GM18907 (cell line): ENCODE data around the gene MAN1C1.
"Not testable (repeated sequence)": the region's sequence is repeated elsewhere in the genome, so short reads cannot be mapped to it uniquely, and the experiment has no call there.

Source experiments
- ATAC-seq: cut with Tn5 transposase; IDR thresholded peaks from one replicate; pipeline ENCODE4 v1.9.1; 2021; ENCODE audit warnings: mild to moderate bottlenecking, moderate library complexity; ENCODE audit not compliant: unreplicated experiment

The MAN1C1 gene

DNA sequence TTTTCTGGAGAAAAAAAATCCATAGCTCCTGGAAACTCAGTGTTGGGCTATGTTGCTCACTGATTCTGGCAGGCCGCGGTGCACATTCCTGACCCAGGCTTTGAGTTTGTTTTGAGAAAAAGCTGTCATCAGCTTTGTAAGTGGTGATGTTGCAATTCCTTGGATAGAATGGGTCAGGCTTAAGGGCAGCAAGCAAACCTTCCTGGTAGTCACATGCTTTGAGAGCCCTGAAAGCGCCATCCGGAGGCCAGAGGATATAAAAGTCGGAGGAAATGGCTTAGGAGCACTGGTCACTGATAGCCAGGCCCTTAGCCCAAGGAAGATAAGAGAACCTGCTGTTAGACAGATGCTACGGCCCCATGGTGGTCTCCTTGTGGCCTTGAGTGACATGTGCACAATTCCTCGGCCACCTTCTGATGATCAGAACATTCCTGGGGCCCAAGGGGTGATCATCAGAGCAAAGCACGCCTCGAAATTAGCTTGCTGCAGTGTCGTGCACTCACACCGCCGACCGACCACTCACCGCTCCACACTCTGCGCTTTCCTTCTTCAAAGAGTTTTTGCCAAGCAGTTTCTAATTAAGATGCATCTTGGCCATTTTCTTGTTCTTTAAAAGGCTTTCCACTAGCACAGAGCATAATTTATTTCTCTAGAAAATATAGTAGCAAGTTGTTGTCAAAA lies 78.6 kb downstream of the MAN1C1 start:
- no peak for ATAC-seq

DNA sequence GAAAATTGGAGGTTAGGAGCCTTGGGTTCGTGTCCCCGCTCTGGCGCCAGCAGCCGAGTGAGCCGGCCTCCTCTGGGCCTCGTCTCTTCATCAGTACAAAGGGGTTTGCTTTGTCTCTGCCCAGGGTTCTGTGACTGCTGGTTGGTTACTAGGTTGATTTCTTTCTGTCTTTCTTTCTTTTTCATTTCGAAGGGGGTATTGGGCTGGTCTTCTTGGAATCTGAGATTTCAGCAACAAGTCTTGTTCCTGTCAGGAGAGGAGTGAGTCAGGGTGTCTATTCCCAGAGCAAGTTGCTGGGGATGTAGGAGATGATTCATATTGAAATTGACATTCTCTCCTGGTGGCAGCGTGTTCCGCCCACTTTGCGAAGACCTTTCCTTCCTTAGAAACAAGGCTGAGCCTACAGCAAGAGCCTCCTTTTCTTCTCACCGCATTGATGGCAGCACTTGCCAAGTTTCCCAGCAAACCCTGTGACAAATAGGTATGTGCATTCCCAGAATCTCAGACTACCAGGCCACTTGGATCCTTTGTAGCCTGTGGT lies 79.2 kb downstream of the MAN1C1 start:
- no peak for ATAC-seq

DNA sequence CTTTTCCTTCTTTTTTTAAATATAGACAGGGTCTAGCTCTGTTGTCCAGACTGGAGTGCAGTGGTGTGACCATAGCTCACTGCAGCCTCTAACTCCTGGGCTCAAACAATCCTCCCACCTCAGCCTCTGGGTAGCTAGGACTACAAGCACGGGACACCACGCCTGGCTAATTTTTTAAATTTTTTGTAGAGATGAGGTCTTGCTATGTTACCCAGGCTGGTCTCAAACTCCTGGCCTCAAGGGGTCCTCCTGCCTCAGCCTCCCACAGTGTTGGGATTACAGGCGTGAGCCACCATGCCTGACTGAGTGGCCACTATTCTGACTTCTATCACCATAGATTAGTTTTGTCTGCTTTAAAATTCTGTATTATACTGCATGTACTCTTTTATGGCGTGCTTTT lies 80.1 kb downstream of the MAN1C1 start:
- not testable (repeated sequence) for ATAC-seq

DNA sequence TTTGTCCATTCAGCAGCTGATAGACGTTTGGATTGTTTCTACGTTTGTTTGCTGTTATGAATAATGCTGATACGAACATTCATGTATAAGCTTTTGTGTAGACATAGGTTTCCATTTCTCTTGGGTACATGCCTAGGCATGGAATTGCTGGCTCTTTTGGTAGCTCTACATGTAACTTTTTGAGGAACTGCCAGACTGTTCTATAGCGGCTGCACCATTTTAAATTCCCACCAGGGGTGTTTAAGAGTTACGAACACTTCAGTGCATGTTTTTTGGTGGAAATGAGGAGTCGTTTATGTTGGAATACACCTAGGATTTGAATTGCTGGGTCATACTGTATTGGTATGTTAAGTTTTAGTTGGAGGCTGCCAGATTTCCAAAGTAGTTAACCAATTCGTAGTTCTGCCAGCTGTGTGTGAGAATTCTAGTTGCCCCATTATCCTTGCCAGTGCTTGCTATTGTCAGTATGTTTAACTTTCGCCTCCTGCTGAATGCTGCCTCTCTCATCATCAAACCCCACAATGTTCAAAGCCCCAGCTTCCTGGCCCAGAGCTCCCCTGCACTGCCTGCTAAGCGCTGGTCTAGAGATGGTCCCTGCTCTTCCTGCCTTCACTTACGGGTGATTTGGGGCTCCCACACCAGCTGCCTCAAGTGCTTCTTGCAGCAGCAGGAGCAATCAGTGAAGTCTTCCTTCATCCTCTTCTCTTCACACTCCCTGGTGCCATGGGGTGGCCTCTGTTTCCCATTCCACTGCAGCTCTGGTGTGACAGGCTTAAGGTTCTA lies 81.0 kb downstream of the MAN1C1 start:
- no peak for ATAC-seq

DNA sequence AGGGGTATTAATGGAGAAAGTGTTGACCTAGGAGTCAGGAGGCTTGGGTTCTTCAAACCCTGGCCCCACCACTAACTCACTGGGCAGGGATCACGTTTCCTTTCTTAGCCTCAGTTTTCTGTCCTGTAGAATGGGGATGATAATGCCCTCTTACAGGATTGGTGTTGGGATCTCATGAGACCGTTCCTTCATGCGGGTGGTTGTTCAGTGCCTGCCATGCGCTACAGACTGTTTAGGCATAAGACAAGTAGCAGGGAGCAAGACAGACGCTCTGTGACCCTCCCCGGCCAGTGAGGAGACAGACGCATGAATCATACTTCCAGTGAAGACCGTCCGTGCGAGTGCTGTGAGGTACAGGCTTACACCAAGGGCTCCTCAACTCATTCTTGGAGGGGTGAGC lies 81.7 kb downstream of the MAN1C1 start:
- no peak for ATAC-seq

DNA sequence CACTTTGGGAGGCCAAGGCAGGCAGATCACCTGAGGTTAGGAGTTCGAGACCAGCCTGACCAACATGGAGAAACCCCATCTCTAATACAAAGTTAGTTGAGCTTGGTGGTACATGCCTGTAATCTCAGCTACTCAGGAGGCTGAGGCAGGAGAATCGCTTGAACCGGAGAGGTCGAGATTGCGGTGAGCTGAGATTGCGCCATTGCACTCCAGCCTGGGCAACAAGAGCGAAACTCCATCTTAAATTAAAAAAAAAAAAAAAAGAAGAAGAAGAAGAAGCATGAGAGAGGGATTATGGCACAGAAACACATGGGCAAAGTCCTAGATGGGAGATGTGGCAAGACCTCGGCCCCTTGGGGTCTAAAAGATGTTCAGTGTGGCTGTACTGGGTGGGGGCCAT lies 82.5 kb downstream of the MAN1C1 start:
- ATAC-seq, result not testable (repeated sequence)

DNA sequence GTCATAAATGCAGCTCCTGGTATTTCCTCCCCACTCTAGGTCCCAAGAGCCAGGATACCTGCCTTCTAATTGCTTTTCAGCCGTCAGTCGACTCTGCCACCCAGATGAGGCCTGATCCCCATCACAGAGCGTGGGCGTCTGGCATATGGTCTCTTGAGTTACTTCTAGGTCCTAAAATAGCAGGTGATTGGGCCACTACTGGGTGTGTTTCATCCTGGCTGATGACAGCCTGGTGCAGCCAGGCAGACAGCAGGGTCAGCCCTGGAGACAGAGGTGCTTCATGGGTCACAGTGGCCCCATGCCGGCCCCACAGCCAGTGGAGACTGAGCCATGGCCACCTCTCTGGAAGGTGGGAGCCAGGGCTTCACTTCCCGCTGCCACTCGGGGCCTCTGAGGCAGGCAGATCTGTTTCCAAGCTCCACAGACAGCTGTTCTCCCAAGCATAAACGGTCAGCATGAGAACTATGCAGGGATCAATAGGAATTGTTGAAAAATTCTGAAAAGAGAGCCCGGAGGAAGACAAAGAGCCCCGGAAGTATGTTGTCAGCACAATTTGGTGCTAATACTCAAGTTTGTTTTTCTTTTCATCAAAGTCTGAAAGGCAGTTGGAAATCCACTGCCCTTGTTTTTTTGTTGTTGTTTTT lies 83.0 kb downstream of the MAN1C1 start:
- ATAC-seq, result no peak

DNA sequence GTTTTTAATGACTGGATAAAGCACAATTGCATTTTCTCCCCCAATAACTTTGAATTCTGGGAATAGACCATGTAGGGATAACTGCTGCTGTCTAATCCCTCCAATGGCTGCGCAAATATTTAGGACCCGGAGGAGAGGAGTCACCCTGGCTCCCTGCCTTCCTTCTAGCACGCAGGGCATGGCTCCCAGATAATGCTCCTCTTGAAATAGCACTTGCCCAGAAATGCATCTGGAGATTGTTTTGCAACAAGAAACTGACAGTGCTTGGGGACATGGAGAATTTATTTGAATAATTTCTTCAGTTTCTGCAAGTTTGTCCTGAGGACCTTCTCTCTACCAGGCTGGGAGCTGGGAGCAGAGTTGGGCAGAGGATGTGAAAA lies 83.5 kb downstream of the MAN1C1 start:
- no peak for ATAC-seq

DNA sequence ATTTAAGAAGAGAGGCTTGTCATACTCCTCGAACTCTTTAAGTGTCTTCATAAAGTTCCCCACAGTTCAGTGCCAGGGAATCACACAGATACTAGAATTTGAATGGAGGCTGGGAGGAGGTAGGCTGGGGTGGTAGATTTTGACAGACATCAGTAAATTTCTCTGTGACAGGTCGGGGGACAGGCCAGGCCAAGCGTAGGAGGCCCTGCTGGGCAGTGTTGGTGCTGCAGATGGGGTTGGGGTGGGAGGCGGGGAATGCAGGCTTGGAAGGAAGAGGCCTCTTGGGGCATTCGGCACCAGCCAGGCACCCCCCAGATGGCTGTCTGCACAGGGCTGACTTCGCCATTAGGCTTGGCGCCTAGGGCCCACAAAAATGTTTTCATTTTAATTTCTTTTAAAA lies 84.0 kb downstream of the MAN1C1 start:
- ATAC-seq, result no peak

DNA sequence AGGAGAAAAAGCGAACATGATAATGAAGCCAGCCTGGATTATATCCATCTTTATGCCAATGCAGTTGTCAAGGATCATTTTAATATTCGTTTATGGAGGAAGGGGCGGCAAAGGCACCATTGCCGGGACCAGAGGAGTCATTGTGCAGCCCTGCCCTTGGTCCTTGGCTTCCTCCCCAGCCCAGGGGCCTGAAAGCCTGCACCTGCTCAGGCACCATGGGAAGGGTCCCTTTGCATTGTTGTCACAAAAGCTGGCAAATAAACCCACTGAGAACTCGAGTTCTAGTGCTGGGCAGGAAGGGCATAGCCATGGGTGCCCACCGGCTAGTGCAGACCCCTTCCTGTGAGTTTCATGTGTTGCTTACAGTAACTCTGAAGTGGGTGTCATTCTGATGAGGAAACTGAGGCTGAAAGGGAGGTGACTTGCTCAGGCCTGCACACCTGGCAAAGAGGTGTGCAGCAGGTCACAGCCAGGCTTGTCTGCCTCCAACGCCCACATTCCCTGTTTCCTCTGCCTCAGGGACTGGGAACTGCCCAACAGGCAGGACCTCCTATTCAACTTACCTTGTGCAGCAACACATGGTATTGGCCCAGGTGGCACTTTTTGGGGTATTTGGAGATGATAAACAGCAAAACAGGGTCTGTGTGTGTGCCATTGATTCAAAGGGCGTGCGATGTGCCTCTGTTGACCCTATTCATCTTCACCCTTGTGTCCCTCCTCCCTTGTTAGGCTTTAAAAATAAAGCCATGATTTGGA lies 84.6 kb downstream of the MAN1C1 start:
- ATAC-seq, result no peak

DNA sequence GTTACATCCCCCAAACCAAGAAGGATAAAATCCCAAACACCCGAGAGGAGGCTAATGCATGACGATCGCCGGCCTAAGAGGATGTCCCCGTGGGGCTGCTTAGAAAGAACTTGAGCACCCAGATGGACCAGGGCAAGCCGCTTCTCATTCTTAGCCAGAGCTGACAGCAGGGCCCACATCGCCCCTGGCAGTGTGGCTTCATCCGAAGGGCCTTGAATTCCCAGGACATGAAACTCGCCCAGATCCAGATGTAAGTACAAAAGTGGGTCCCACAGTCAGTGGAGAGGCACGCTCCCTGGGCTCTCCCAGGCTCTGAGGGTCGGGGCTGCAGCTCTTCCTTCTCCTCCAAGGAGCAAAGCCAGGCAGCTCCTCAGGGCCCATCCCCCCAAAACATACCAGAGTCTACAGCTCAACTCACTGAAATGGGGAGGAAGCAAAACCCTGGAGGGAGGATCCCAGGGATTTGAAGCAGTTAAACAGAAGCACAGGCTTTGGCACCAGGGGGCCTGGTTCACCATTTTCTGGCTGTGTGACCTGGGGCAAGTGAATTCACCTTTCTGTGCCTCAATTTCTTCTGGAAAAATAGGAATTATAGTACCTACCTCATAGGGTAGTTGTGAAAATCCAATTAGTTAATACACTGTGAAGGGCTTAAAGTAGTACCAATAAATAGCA lies 85.6 kb downstream of the MAN1C1 start:
- no peak for ATAC-seq

DNA sequence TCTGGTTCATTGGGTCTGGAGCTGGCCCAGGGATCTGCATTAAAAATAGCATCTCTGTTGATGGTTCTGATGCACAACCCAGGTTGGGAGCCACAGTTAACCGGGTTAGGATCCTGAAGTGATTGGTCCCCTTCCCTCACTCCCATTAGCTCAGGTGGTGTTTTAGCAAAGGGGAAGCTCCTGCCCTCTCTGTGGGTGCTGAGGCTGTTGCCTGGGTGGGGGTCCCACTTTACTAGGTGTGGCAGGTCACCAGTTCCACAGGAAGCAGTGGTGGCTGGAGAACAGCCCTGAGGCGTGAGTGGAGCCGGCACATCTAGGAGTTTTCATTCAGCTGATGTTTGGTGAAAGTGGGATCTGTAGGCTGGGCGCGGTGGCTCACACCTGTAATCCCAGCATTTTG lies 86.5 kb downstream of the MAN1C1 start:
- ATAC-seq, result no peak

DNA sequence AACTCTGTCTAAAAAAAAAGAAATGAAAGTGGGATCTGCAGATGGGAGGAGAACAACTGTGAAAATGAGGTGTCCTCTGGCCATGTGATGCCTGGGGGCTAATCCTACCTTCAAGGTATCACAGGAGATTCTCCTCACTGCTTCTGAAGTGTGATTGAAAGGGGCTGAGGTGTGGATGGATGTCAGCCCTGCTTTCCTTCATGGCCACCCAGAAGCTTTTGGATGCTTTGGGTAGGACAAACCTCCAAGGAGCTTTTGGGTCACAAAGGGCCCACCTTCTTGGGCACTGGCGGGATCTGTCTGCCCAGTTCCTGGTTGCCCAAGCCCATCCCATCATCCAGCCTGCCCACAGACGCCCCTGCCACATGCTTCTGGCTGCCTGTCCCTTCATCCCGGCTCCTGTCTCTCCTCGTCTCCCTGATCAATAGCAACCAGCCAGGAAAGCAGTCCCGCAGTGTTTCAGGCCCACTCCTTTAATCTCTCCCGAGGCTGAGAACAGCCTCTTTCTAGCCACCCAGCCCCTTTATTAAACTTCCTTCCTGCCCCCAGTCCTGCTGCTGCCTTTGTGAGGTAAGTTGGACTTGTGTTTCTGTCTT lies 87.2 kb downstream of the MAN1C1 start:
- ATAC-seq, result no peak

DNA sequence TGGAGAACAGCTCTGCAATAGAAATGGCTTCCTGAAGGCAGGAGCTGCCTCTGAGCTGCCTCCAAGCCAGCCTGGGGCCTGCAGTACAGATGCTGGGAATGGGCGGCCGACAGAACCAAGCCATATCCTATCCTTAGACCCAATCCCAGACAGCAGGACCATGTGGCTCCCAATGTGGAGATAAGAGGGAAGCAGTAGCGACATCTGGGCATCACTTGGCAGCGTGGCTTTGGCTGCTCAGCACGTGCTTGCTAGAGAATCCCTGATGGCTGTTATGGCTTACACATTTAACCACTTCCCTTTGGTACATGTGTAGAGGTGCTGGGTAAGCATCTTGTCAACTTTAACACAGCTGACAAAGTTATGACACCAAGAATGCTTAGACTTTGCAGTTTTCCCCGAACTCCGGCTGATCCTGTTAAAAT lies 87.7 kb downstream of the MAN1C1 start:
- no peak for ATAC-seq

DNA sequence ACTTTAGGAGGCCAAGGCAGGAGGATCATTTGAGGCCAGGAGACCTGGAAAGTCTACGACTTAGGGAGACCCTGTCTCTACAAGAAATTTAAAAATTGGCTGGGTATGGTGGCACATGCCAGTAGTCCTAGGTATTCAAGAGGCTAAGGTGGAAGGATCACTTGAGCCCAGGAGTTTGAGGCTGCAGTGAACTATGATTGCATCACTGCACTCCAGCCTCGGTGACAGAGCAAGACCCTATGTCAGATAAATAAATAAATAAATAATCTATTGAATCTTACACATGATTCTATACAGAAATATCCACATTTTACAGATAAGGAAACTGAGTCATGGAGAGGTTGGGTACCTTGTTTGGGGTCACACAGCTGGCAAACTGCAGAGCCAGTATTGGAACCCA lies 89.1 kb downstream of the MAN1C1 start:
- no peak for ATAC-seq

DNA sequence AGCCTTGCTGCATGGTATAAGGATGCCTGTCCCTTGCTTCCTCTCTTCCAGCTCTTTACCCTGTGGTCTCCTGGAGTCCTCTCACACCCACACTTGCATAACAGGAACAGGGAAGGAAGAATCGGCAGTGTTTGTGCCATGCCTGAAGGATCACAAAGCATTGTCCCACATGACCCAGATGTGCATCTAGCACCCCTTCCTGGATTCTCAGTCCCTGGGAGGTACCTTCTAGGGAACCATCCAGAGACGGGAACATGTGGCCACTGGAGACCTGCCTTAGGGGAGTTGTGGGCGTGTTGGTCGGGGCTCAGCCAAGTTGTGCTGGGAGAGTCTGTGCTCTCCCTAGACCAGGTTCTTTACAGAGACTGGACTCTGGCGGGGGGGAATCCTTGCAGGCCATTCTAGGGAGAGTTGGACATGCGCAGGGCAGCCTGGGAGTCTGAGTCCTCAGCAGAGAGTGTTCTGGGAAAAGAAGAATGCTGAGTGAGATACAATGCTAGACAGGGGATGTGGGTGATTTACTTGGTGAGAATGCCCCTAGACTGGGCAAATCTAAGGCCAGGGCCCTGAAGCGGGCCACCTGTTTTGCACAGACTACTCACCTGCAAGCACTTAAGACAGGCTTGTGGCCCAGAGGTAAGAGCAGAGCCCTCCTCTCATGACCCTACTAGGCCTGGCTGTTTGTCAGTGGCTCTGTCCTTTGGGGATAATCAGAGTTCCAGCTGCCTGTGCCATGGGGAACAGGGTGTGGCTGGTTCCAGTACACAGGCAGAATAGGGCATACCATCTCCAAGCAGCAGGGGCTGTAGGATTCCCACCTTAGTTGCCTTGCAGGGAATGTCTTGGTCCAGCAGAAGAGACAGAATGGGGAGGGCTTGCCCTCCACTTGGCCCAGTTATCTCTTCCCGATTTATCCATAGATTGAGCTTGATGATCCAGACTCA lies 89.8 kb downstream of the MAN1C1 start:
- no peak for ATAC-seq

DNA sequence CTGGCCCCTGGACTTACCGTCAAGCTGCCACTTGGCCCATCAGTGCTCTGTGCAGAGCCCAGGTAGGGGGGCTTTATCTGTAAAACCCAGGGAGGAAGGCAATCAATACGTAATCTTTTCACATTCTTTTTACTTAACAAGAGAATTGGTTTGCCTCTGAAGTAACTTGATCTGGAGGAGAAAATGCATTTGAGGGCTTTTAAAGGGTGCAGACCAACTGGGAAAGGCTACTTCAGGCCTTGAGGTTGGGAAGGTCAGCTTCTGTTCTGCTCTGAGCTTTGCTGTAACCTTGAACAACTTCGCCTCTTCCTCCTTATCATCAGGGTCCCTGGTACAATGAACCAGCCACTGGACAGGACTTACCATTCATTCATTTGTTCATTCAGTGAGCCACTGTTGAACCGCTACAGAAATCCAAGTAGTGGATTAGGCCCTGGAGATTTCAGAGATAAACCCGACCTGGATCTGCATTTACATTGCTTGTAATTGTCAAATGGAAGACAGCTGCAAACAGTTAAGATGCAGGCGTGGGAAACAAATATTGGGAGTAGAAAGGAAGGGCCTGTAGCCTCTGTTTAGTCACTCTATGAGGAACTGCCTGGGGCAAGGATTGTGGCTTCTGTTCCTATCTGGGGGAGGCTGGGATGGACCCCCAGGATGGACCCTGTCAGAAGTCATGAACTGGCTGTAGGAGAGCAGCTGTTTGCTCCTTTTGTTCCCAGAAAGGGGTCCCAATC lies 90.9 kb downstream of the MAN1C1 start:
- ATAC-seq, result no peak

DNA sequence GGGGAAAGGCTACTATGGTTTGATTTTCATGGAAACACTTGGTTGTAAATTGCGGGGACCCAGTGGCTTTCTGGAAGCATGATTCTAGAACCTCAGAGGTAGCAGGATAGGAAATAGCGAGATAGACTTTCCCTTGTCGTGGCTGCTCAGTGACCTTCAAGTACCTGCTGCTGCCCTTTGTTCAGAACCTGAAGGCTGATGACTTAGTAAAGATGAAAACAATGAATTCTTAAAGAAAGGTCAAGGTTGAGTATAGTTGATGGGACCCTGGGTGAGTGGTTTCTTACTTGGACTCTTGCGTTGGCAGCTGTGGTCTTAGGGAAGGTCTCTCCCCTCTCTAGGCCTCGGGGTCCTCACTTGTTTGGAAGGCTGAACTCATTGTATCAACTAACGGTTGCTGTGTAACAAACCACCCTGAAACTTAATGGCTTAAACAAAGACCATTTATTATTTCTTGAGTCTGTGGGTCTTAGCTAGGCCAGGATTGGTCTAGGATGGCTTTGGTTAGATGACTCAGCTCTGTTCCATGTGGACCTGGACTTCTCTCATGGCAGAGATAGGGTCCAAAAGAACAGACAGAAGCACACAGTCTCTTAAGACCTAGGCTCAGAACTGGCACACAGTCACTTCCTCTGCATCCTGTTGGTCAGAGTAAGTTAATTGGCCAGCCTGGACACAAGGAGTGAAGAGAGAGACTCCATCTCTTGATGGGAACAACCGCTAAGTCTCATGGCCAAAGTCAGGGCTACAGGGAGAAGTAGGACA lies 94.2 kb downstream of the MAN1C1 start:
- no peak for ATAC-seq
